Measurements from ENCODE around the gene PLEKHG3. TPM values are rescaled to one million over a fixed set of nuclear protein-coding genes. Genes with fewer than 3 reads are reported as not detected.
A peak's percentile ranks its signal among the peaks of the same experiment; 100 is the strongest.

Gene PLEKHG3
- total and polyA plus RNA-seq, 2 of the 13 experiments (the other 11 are each of a cell fraction or from before 2014, with no cell fraction given) = 7.1 to 9.8 TPM

GRCh38 chr14:64680714-64681065 lies 23.5 kb upstream of the PLEKHG3 start:
- TF ChIP-seq ZNF510 (CRISPR knock-in tag; IDR thresholded peaks at IDR 0.05; ENCODE audit: low read depth) (no peak), PHF8 (CRISPR knock-in tag; IDR thresholded peaks at IDR 0.05) (no peak), ZNF253 (CRISPR knock-in tag; IDR thresholded peaks at IDR 0.05; ENCODE audit: borderline replicate concordance) (no peak), RELA (CRISPR knock-in tag; IDR thresholded peaks at IDR 0.05) (no peak), CEBPZ (IDR thresholded peaks at IDR 0.05; ENCODE audit: low read length) (no peak), CTCF (CRISPR knock-in tag; IDR thresholded peaks at IDR 0.05) (no peak), KDM6A (CRISPR knock-in tag; IDR thresholded peaks at IDR 0.05; ENCODE audit: low read depth) (no peak), ZSCAN12 (CRISPR knock-in tag; IDR thresholded peaks at IDR 0.05) (no peak), NFRKB (IDR thresholded peaks at IDR 0.05) (no peak), AHR (CRISPR knock-in tag; IDR thresholded peaks at IDR 0.05) (no peak), HMGA1 (CRISPR knock-in tag; conservative IDR thresholded peaks at IDR 0.05) (no peak), ZNF589 (CRISPR knock-in tag; conservative IDR thresholded peaks at IDR 0.05) (no peak)
- TF ChIP-seq, protein P1, sequence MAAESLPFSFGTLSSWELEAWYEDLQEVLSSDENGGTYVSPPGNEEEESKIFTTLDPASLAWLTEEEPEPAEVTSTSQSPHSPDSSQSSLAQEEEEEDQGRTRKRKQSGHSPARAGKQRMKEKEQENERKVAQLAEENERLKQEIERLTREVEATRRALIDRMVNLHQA (CRISPR knock-in tag; IDR thresholded peaks at IDR 0.05) = no peak
- in situ Hi-C loops (cut with HindIII; ENCODE audit: extremely low pct_ligation_motif_present, low pct_unique_long_range_greater_than_20kb) = no loop called here
- Histone ChIP-seq H3K4me3 (replicated peaks in 1 of 3; ENCODE audit: insufficient read depth in 1 of 3, low read depth in 2 of 3, low read length in 3 of 3) (no peak overlapping the region), H3K9ac (ENCODE audit: insufficient read depth, low read depth, low read length) (no peak overlapping the region), H3K4me1 (ENCODE audit: insufficient read depth, low read length) (peaks cover 40% of the 10 kb centered on the region), H3K4me2 (ENCODE audit: low read depth, low read length) (peak overlapping the region; percentile 55), H3K36me3 (replicated peaks in 1 of 2; ENCODE audit: control insufficient read depth in 1 of 2, insufficient read depth in 2 of 2, low read length in 2 of 2) (no peaks in the 10 kb centered on the region), H2AFZ (ENCODE audit: low read length) (no peak overlapping the region), H3K9me3 (ENCODE audit: low read length) (no peaks in the 10 kb centered on the region), H3K27ac (ENCODE audit: extremely low read length, insufficient read depth, low read length) (no peak overlapping the region), H4K20me1 (ENCODE audit: insufficient read depth, low read length) (no peaks in the 10 kb centered on the region), H3K79me2 (ENCODE audit: insufficient read depth, low read length) (no peaks in the 10 kb centered on the region), H3K27me3 (ENCODE audit: control insufficient read depth in 1 of 2, insufficient read depth in 2 of 2, low read length in 2 of 2) (peaks cover 5 to 32% of the 10 kb centered on the region in 2 experiments; a peak in 4 of 5 replicates)
- no peak for FAIRE-seq
- WGBS (ENCODE audit: low lambda C conversion rate) = 51% methylated on average over 3 of the region's 3 CpGs
- ChIA-PET CTCF (ENCODE audit: low intra/inter-chr PET ratio, low total read pairs) (no interaction called here), POLR2A (interaction anchor here (1.7 kb wide), 1 partner anchor 25 kb away, joined by 7 read pairs; no protein-coding TSS in a partner anchor)
- DNase-seq (ENCODE audit: low spot score) = no peak
- BruUV-seq (replicated peaks) = no TSS peak
- intact Hi-C loops (cut with micrococcal nuclease; ENCODE audit: unreplicated experiment) = no loop called here
- ATAC-seq = no peak
